Fibroblast of lung (primary cell): ENCODE results near the gene ACER3.

Source experiments
- EZH2 ChIP-seq: IDR thresholded peaks from 2 replicates; pipeline ENCODE4 v1.5.1; 2012; ENCODE audit warnings: low read length, control low read depth, mild to moderate bottlenecking; ENCODE audit errors: missing control alignments
- TF ChIP-seq, protein P1 (sequence below), 2 donors: IDR thresholded peaks in 1 of 2; conservative IDR thresholded peaks in 1 of 2; 1 replicate in 1 of 2; 2 replicates in 1 of 2; pipeline ENCODE4 v1.5.1; 2011 to 2012; ENCODE audit warnings: low read length in 2 of 2, control low read depth in 1 of 2, inconsistent platforms in 1 of 2, low read depth in 1 of 2, mild to moderate bottlenecking in 1 of 2

DNA sequence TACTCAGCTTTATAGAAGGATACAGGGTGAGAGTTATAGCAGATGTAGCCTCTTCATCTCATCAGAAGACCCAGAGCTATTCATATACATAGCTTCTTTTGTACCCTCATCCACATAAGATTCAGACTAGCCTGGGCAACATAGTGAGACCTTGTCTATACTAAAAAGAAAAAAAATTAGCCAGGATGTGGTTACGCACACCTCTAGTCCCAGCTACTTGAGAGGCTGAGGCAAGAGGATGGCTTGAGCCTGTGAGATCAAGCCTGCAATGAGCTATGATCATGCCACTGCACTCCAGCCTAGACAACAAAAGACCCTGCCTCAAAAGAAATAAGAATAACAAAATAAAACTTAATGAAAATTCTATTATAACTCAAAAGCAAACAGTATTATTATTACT, 136.8 kb downstream of the ACER3 start:
- TF ChIP-seq, protein P1, sequence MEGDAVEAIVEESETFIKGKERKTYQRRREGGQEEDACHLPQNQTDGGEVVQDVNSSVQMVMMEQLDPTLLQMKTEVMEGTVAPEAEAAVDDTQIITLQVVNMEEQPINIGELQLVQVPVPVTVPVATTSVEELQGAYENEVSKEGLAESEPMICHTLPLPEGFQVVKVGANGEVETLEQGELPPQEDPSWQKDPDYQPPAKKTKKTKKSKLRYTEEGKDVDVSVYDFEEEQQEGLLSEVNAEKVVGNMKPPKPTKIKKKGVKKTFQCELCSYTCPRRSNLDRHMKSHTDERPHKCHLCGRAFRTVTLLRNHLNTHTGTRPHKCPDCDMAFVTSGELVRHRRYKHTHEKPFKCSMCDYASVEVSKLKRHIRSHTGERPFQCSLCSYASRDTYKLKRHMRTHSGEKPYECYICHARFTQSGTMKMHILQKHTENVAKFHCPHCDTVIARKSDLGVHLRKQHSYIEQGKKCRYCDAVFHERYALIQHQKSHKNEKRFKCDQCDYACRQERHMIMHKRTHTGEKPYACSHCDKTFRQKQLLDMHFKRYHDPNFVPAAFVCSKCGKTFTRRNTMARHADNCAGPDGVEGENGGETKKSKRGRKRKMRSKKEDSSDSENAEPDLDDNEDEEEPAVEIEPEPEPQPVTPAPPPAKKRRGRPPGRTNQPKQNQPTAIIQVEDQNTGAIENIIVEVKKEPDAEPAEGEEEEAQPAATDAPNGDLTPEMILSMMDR (conservative IDR thresholded peaks at IDR 0.05 in 1 of 2, IDR thresholded peaks at IDR 0.05 in 1 of 2; ENCODE audit: low read depth in 1 of 2, low read length in 2 of 2): no peak
- TF ChIP-seq EZH2: no peak
